Esophagus squamous epithelium (tissue), 5 donors: ENCODE data around the gene HMGXB3. TPM values are rescaled to one million over a fixed set of nuclear protein-coding genes. Genes with fewer than 3 reads are reported as not detected.
A peak's percentile ranks its signal among the peaks of the same experiment; 100 is the strongest.

Source experiments
- DNase-seq: peaks from one replicate; lab custom pipeline; 2025; lab: John Stamatoyannopoulos, UW
- H3K27ac ChIP-seq, 4 donors: fragments of 200-600 bp; sonication (generic); one replicate each; pipeline ENCODE4 v1.5.1; 2016 to 2019; ENCODE audit warnings: mild to moderate bottlenecking in 1 of 4
- H3K27me3 ChIP-seq, 4 donors: fragments of 200-600 bp; sonication (generic); 1 replicate in 3 of 4; 2 replicates in 1 of 4; pipeline versions ENCODE4 v1.5.1 to v1.6.0; 2017 to 2021; ENCODE audit warnings: antibody characterized with exemption in 1 of 4
- H3K36me3 ChIP-seq, 3 donors: fragments of 200-600 bp; sonication (generic); one replicate each; pipeline ENCODE4 v1.5.1; 2016 to 2019
- H3K4me1 ChIP-seq, 3 donors: fragments of 200-600 bp; sonication (generic); one replicate each; pipeline ENCODE4 v1.5.1; 2017 to 2019
- H3K4me3 ChIP-seq, 4 donors: fragments of 200-600 bp; sonication (generic); 1 replicate in 3 of 4; 2 replicates in 1 of 4; pipeline ENCODE4 v1.5.1; 2016 to 2019; ENCODE audit warnings: mild to moderate bottlenecking in 2 of 4, moderate library complexity in 1 of 4
- H3K9me3 ChIP-seq, 3 donors: fragments of 200-600 bp; sonication (generic); one replicate each; pipeline ENCODE4 v1.5.1; 2016 to 2019
- POLR2A ChIP-seq, 4 donors: fragments of 450-650 bp; IDR thresholded peaks; one replicate each; pipeline ENCODE4 v1.6.1; 2017; ENCODE audit warnings: antibody characterized with exemption in 4 of 4, mild to moderate bottlenecking in 4 of 4, moderate library complexity in 3 of 4
- WGBS, 2 donors: methylation state at CpG; one replicate each; pipeline ENCODE4 v1.1.5; 2018; 5-methylcytosine and 5-hydroxymethylcytosine counted together
- intact Hi-C: fragments of 100-400 bp; cut with DNase I; formaldehyde crosslinking; loops from one replicate; pipeline ENCODE4 v1.15.0; 2022
- total RNA-seq, 4 donors: library from RNA; depleted of rRNA; stranded (reverse); fragments of >200 nt; gene quantifications; one replicate each; pipeline ENCODE4 v1.1.0, GENCODE V29; 2016
- TF ChIP-seq, protein P1 (sequence below), 6 experiments: fragments of 450-650 bp in 4 of 6; fragments of 200-600 bp in 2 of 6; sonication (generic) in 2 of 6; IDR thresholded peaks; one replicate each; pipeline ENCODE4 v1.5.1; 2016 to 2019; ENCODE audit warnings: antibody characterized with exemption in 6 of 6, mild to moderate bottlenecking in 4 of 6, moderate library complexity in 4 of 6
- donor health status: DM: yes; HTN: yes; CAD: no.

HMGXB3 gene
- total RNA-seq, 4 donors from 2014 or later: 12.4 to 26.3 (median 20.5) TPM

DNA sequence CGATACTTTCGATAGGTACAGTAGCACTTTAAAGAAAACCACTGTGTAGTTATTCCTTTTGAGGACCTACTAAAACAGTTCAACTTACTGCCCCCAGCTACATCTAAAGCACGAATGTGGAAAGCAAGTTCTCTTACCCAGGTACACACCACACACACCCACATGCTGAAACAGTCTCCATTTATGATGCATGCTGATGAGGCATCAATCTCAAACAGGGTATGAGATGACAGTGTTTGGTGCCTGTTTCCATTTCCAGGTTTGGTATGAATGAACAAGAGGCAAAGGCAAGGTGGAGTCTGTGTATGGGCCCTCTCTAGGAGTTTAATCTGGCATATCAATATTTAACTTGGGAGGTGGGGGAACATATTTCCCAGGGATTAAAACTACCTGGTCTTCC is 13.9 kb downstream of the HMGXB3 start:
- WGBS, 2 donors: 90 to 93% methylated on average over 3 of the region's 3 CpGs
- peaks cover 0 to 15% (median 0%) of the 10 kb centered on the region in 3 donors for H3K4me1 ChIP-seq
- TF ChIP-seq POLR2A (IDR thresholded peaks at IDR 0.05): no peak
- TF ChIP-seq, protein P1, sequence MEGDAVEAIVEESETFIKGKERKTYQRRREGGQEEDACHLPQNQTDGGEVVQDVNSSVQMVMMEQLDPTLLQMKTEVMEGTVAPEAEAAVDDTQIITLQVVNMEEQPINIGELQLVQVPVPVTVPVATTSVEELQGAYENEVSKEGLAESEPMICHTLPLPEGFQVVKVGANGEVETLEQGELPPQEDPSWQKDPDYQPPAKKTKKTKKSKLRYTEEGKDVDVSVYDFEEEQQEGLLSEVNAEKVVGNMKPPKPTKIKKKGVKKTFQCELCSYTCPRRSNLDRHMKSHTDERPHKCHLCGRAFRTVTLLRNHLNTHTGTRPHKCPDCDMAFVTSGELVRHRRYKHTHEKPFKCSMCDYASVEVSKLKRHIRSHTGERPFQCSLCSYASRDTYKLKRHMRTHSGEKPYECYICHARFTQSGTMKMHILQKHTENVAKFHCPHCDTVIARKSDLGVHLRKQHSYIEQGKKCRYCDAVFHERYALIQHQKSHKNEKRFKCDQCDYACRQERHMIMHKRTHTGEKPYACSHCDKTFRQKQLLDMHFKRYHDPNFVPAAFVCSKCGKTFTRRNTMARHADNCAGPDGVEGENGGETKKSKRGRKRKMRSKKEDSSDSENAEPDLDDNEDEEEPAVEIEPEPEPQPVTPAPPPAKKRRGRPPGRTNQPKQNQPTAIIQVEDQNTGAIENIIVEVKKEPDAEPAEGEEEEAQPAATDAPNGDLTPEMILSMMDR (IDR thresholded peaks at IDR 0.05): no peak
- intact Hi-C loops: no loop called here
- no peak overlapping the region for H3K27ac ChIP-seq
- peaks cover 0 to 6% (median 0%) of the 10 kb centered on the region in 3 donors for H3K9me3 ChIP-seq
- H3K4me3 ChIP-seq: no peak overlapping the region
- no peaks in the 10 kb centered on the region for H3K27me3 ChIP-seq
- H3K36me3 ChIP-seq: peaks cover 12 to 88% (median 30%) of the 10 kb centered on the region in 3 donors
- no peak for DNase-seq

DNA sequence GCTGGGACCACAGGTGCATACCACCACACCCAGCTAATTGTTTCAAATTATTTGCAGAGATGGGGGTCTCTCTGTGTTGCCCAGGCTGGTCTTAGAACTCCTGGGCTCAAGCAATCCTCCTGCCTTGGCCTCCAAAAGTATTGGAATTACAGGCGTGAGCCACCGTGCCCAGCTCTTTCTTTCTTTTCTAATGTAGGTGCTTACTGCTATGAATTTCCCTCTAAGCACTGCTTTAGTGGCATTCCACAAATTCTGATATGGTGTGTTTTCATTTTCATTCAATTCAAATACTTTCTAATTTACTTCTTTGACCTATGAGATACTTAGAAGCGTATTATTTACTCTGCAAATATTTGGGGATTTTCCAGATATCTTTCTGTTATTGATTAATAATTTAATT is 14.9 kb downstream of the HMGXB3 start:
- DNase-seq: no peak
- Histone ChIP-seq H3K4me3 (no peak overlapping the region), H3K9me3 (peaks cover 0 to 6% (median 0%) of the 10 kb centered on the region in 3 donors), H3K4me1 (peaks cover 0 to 20% (median 0%) of the 10 kb centered on the region in 3 donors), H3K27me3 (no peaks in the 10 kb centered on the region), H3K36me3 (peaks cover 16 to 88% (median 25%) of the 10 kb centered on the region in 3 donors), H3K27ac (no peak overlapping the region)
- WGBS, 2 donors: 92 to 97% methylated on average over 3 of the region's 3 CpGs
- no peak for TF ChIP-seq POLR2A (IDR thresholded peaks at IDR 0.05)
- TF ChIP-seq, protein P1 (IDR thresholded peaks at IDR 0.05): no peak
- intact Hi-C loops: no loop called here

DNA sequence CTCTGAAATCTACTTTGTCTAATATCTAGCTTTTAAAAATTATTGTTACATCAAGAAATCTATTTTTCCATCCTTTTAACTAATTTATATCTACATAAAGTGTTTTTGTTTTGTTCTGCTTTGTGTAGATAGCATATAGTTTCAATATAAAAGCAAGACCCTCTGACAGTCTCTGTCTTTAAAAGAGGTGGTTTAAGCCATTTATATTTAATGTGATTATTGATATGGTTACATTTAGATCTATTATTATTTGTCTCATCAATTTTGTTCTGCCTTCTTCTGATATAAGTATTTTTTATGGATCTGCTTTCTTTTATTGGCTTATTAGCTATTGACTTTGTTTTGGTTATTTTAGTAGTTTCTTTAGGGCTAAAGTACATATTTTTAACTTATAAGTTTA is 16.0 kb downstream of the HMGXB3 start:
- peaks cover 16 to 88% (median 20%) of the 10 kb centered on the region in 3 donors for H3K36me3 ChIP-seq
- no peak overlapping the region for H3K4me3 ChIP-seq
- H3K4me1 ChIP-seq: peaks cover 0 to 31% (median 9%) of the 10 kb centered on the region in 3 donors
- no peak for TF ChIP-seq POLR2A (IDR thresholded peaks at IDR 0.05)
- TF ChIP-seq, protein P1 (IDR thresholded peaks at IDR 0.05): no peak
- H3K27ac ChIP-seq: peak overlapping the region in 2 of 4 donors; percentile 36 to 51
- peaks cover 0 to 6% (median 0%) of the 10 kb centered on the region in 3 donors for H3K9me3 ChIP-seq
- no peaks in the 10 kb centered on the region for H3K27me3 ChIP-seq
- intact Hi-C loops: no loop called here
- no peak for DNase-seq

DNA sequence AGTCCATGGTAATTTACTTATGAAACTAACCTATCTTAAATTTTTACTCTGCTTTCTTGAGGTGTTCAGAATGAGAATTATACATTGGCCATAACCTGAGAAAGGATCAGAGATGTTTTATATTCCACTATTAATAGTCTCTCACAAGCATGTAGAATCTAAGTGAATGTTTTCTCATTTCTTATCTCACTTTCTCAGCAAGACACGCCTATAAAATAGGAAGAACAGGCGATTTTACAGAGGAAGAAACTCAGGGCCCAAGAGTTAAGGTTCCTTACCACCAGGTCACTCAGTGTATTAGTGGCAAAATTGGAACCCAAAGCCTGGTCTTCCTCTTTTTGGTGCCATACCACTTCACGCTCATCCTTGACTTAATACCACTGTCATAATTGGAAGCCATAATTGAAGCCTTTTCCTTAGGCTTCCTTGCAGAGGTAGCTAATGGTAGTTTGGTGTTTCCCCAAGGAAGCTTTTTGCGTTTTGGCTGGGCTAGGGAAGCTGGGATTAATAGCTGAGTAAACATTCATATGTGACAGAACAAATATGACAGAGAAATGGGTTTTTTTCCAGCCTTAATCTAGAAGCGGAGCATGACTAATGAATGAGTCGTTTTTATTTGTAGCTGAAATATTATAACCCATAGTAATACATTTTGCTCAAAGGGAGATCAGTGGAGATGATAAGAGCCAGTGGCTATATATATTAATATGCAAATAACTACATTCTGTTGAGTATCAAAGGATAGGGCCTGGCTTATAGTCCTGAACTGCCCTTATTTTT is 16.9 kb downstream of the HMGXB3 start:
- Histone ChIP-seq H3K27ac (peak overlapping the region in 2 of 4 donors; percentile 51 to 53), H3K4me3 (no peak overlapping the region), H3K27me3 (no peaks in the 10 kb centered on the region), H3K9me3 (peaks cover 0 to 6% (median 0%) of the 10 kb centered on the region in 3 donors), H3K36me3 (peaks cover 16 to 82% (median 20%) of the 10 kb centered on the region in 3 donors), H3K4me1 (peaks cover 0 to 40% (median 13%) of the 10 kb centered on the region in 3 donors)
- intact Hi-C loops: no loop called here
- DNase-seq: no peak
- 53 to 62% methylated on average over 6 of the region's 6 CpGs for WGBS, 2 donors
- TF ChIP-seq POLR2A (IDR thresholded peaks at IDR 0.05): no peak
- TF ChIP-seq, protein P1 (IDR thresholded peaks at IDR 0.05): no peak

DNA sequence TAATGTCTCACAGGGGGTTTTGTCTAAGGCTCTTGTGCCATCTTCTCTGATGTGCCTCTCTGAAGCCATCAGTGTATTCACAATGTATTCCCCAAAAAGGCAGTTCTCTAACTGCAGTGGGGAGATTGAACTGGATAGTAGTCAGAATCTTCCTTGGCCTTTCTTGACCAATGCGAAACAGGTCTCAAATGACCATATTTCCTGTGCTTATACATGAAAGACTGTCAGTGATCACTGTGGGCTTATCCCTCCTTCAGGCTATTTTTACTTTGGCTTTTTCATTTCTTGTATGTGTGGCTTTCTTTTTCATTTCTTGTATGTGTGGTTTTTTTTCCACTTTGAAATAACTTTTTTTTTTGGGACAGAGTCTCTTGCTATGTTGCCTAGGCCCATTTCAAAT is 19.7 kb downstream of the HMGXB3 start:
- H3K27ac ChIP-seq: peak overlapping the region in 2 of 4 donors; percentile 78 to 80
- peaks cover 0 to 52% (median 18%) of the 10 kb centered on the region in 3 donors for H3K4me1 ChIP-seq
- no peak for TF ChIP-seq POLR2A (IDR thresholded peaks at IDR 0.05)
- TF ChIP-seq, protein P1 (IDR thresholded peaks at IDR 0.05): no peak
- DNase-seq: no peak
- H3K27me3 ChIP-seq: no peaks in the 10 kb centered on the region
- WGBS, 2 donors: 88 to 93% methylated on average over 1 of the region's 1 CpG
- H3K9me3 ChIP-seq: peaks cover 0 to 6% (median 0%) of the 10 kb centered on the region in 3 donors
- no peak overlapping the region for H3K4me3 ChIP-seq
- peaks cover 6 to 78% (median 10%) of the 10 kb centered on the region in 3 donors for H3K36me3 ChIP-seq
- intact Hi-C loops: no loop called here
